ENCODE measurements around the gene KIAA1671. TPM values are rescaled to one million over a fixed set of nuclear protein-coding genes. Genes with fewer than 3 reads are reported as not detected.

The KIAA1671 gene
- polyA plus RNA-seq, 1 donor (not counting 4 experiments of a cell fraction or from before 2014, with no cell fraction given) = 17.4 TPM

DNA sequence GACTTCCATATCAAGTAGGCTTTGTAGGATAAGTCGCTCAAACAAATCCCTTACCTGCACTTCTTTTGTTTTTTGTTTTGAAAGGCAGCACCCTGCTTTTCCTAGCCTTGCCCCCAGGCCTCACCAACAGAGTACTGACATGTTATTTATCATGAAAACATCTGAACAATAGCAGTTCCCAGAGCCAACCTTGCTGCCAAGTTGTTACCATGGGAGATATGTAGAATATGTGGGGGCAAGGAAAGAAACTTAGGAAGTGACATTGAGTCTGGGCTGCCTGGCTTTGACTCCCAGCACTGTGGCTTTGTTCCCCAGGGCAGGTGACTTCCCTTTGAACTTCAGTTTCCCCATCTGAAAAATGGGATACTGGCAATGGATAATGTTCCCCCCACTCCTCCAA, 193.8 kb downstream of the KIAA1671 start:
- Histone ChIP-seq H3K4me3 (ENCODE audit: control insufficient read depth in 2 of 3, extremely low read depth in 1 of 3, insufficient read depth in 2 of 3, low read depth in 1 of 3, low read length in 3 of 3) (no peak overlapping the region), H3K9me3 (ENCODE audit: control insufficient read depth, low read depth, low read length) (no peaks in the 10 kb centered on the region), H3K36me3 (ENCODE audit: control insufficient read depth in 2 of 2, extremely low read depth in 1 of 2, insufficient read depth in 2 of 2, low read length in 2 of 2) (no peaks in the 10 kb centered on the region), H3K79me2 (ENCODE audit: control insufficient read depth, insufficient read depth, low read length) (no peaks in the 10 kb centered on the region), H3K4me1 (ENCODE audit: control insufficient read depth, extremely low read depth, insufficient read depth, low read length) (peaks cover 3% of the 10 kb centered on the region), H4K20me1 (ENCODE audit: control insufficient read depth, extremely low read depth, insufficient read depth, low read length) (peaks cover 6% of the 10 kb centered on the region), H3K9me1 (ENCODE audit: control insufficient read depth, extremely low read depth, insufficient read depth, low read length) (no peaks in the 10 kb centered on the region), H2AFZ (ENCODE audit: control insufficient read depth, low read length) (no peak overlapping the region), H3K9ac (ENCODE audit: control insufficient read depth, extremely low read depth, insufficient read depth, low read length) (no peak overlapping the region), H3K27me3 (ENCODE audit: control insufficient read depth, extremely low read depth, insufficient read depth, low read length) (no peaks in the 10 kb centered on the region), H3K27ac (ENCODE audit: control insufficient read depth, insufficient read depth, low read length) (no peak overlapping the region), H3K4me2 (ENCODE audit: control insufficient read depth, extremely low read depth, insufficient read depth, low read depth, low read length) (no peak overlapping the region)
- FAIRE-seq (peak; percentile 57), DNase-seq (ENCODE audit: low read depth, low spot score) (no peak)
- dilution Hi-C loops (cut with MboI; ENCODE audit: extremely low pct_ligation_motif_present, low sequenced_read_pairs) = no loop called here
- TF ChIP-seq, protein P1, sequence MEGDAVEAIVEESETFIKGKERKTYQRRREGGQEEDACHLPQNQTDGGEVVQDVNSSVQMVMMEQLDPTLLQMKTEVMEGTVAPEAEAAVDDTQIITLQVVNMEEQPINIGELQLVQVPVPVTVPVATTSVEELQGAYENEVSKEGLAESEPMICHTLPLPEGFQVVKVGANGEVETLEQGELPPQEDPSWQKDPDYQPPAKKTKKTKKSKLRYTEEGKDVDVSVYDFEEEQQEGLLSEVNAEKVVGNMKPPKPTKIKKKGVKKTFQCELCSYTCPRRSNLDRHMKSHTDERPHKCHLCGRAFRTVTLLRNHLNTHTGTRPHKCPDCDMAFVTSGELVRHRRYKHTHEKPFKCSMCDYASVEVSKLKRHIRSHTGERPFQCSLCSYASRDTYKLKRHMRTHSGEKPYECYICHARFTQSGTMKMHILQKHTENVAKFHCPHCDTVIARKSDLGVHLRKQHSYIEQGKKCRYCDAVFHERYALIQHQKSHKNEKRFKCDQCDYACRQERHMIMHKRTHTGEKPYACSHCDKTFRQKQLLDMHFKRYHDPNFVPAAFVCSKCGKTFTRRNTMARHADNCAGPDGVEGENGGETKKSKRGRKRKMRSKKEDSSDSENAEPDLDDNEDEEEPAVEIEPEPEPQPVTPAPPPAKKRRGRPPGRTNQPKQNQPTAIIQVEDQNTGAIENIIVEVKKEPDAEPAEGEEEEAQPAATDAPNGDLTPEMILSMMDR (optimal IDR thresholded peaks at IDR 0.05 in 1 of 3, IDR thresholded peaks at IDR 0.05 in 1 of 3, conservative IDR thresholded peaks at IDR 0.05 in 1 of 3; ENCODE audit: extremely low read depth in 1 of 3, insufficient read depth in 2 of 3, low read length in 3 of 3) = no peak
- no peak for TF ChIP-seq EZH2 (IDR thresholded peaks at IDR 0.05; ENCODE audit: low read length)

DNA sequence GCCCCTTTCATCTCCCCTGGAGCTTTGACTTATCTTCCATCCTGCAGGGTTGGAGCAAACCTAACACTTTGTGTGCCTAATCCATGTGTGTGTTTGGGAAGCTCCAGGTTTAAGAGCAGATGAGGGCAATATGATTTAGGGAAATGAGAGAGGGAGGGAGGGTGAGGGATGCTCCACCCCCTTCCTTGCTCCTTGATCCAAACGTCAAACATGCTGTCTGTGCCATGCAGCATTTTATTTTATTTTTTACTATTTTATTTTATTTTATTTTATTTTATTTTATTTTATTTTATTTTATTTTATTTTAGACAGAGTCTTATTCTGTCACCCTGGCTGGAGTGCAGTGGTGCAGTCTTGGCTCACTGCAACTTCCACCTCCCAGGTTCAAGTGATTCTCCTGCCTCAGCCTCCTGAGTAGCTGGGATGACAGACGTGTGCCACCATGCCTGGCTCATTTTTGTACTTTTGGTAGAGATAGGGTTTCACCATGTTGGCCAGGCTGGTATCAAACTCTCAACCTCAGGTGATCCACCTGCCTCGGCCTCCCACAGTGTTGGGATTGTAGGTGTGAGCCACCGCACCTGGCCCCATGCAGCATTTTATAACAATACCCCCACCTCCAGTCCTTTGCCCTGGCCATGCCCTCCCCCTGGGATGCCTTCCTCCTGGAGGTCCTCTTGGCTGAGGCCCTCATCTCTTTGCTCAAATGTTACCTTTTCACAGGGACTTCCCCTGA, 194.6 kb downstream of the KIAA1671 start:
- no peak overlapping the region for H3K27ac ChIP-seq (ENCODE audit: control insufficient read depth, insufficient read depth, low read length)

More for the DNA sequence above, 194.6 kb downstream of the KIAA1671 start:
- Histone ChIP-seq H3K9me3 (ENCODE audit: control insufficient read depth, low read depth, low read length) (no peaks in the 10 kb centered on the region), H3K4me3 (ENCODE audit: control insufficient read depth in 2 of 3, extremely low read depth in 1 of 3, insufficient read depth in 2 of 3, low read depth in 1 of 3, low read length in 3 of 3) (no peak overlapping the region), H3K4me1 (ENCODE audit: control insufficient read depth, extremely low read depth, insufficient read depth, low read length) (peaks cover 3% of the 10 kb centered on the region), H3K27me3 (ENCODE audit: control insufficient read depth, extremely low read depth, insufficient read depth, low read length) (no peaks in the 10 kb centered on the region), H3K9ac (ENCODE audit: control insufficient read depth, extremely low read depth, insufficient read depth, low read length) (no peak overlapping the region), H3K79me2 (ENCODE audit: control insufficient read depth, insufficient read depth, low read length) (no peaks in the 10 kb centered on the region), H3K36me3 (ENCODE audit: control insufficient read depth in 2 of 2, extremely low read depth in 1 of 2, insufficient read depth in 2 of 2, low read length in 2 of 2) (no peaks in the 10 kb centered on the region), H3K4me2 (ENCODE audit: control insufficient read depth, extremely low read depth, insufficient read depth, low read depth, low read length) (no peak overlapping the region), H3K9me1 (ENCODE audit: control insufficient read depth, extremely low read depth, insufficient read depth, low read length) (no peaks in the 10 kb centered on the region), H2AFZ (ENCODE audit: control insufficient read depth, low read length) (no peak overlapping the region), H4K20me1 (ENCODE audit: control insufficient read depth, extremely low read depth, insufficient read depth, low read length) (peaks cover 6% of the 10 kb centered on the region)
- TF ChIP-seq EZH2 (IDR thresholded peaks at IDR 0.05; ENCODE audit: low read length) = no peak
- TF ChIP-seq, protein P1 (optimal IDR thresholded peaks at IDR 0.05 in 1 of 3, IDR thresholded peaks at IDR 0.05 in 1 of 3, conservative IDR thresholded peaks at IDR 0.05 in 1 of 3; ENCODE audit: extremely low read depth in 1 of 3, insufficient read depth in 2 of 3, low read length in 3 of 3) = no peak
- DNase-seq (ENCODE audit: low read depth, low spot score) (no peak), FAIRE-seq (no peak)
- dilution Hi-C loops (cut with MboI; ENCODE audit: extremely low pct_ligation_motif_present, low sequenced_read_pairs) = no loop called here

Measured in keratinocyte (primary cell).